SK-N-SH (cell line): Measurements from ENCODE around the gene LGR6. TPM values are rescaled to one million over a fixed set of nuclear protein-coding genes. Genes with fewer than 3 reads are reported as not detected.

ENCODE experiments used
- CHD2 ChIP-seq: fragments of 150-350 bp; IDR thresholded peaks from 2 replicates; pipeline ENCODE4 v1.6.1; 2018; ENCODE audit warnings: low read length; ENCODE audit not compliant: partially characterized antibody
- CTCF ChIP-seq: fragments of 200-600 bp; sonication (generic); IDR thresholded peaks from 2 replicates; pipeline ENCODE4 v1.6.1; 2017; ENCODE audit warnings: antibody characterized with exemption, mild to moderate bottlenecking, moderate library complexity
- EZH2phosphoT487 ChIP-seq: fragments of 200-600 bp; sonication (generic); IDR thresholded peaks from 2 replicates; pipeline ENCODE4 v1.6.1; 2017; ENCODE audit warnings: low read depth, mixed run types, mild to moderate bottlenecking, antibody characterized with exemption, moderate library complexity, borderline replicate concordance
- GABPA ChIP-seq: IDR thresholded peaks from 2 replicates; pipeline ENCODE4 v1.4.0; 2012; ENCODE audit warnings: low read depth, mild to moderate bottlenecking
- GATA2 ChIP-seq: sonication (generic); formaldehyde crosslinking; IDR thresholded peaks from 2 replicates; pipeline ENCODE4 v1.5.0; 2020; ENCODE audit warnings: mild to moderate bottlenecking, missing genetic modification reagents
- IRF3 ChIP-seq: fragments of 150-350 bp; IDR thresholded peaks from 2 replicates; pipeline ENCODE4 v1.6.1; 2016; ENCODE audit warnings: mild to moderate bottlenecking, low read depth, low read length
- JUND ChIP-seq: IDR thresholded peaks from 2 replicates; pipeline ENCODE4 v1.4.0; 2012
- MEF2A ChIP-seq: IDR thresholded peaks from 2 replicates; pipeline ENCODE4 v1.4.0; 2012; ENCODE audit warnings: low read depth, borderline replicate concordance
- MXI1 ChIP-seq: IDR thresholded peaks from 2 replicates; pipeline ENCODE4 v1.6.1; 2012; ENCODE audit warnings: mild to moderate bottlenecking, low read depth, low read length, improper control_type of control experiment
- POLR2AphosphoS5 ChIP-seq: IDR thresholded peaks from 2 replicates; pipeline ENCODE4 v1.6.1; 2012; ENCODE audit warnings: low read depth, low read length
- RAD21 ChIP-seq: IDR thresholded peaks from 2 replicates; pipeline ENCODE4 v1.6.1; 2012; ENCODE audit warnings: mild to moderate bottlenecking, low read length
- REST ChIP-seq: IDR thresholded peaks from 2 replicates; pipeline ENCODE4 v1.6.1; 2012; ENCODE audit warnings: mild to moderate bottlenecking, low read depth, low read length, moderate library complexity
- SIN3A ChIP-seq: IDR thresholded peaks from 2 replicates; pipeline ENCODE4 v1.6.1; 2012; ENCODE audit warnings: low read depth, mild to moderate bottlenecking, low read length, moderate library complexity, borderline replicate concordance
- TCF12 ChIP-seq: IDR thresholded peaks from 2 replicates; pipeline ENCODE4 v1.4.0; 2012
- USF1 ChIP-seq: IDR thresholded peaks from 2 replicates; pipeline ENCODE4 v1.4.0; 2012; ENCODE audit warnings: low read depth, borderline replicate concordance
- USF2 ChIP-seq: fragments of 150-350 bp; IDR thresholded peaks from 2 replicates; pipeline ENCODE4 v1.6.1; 2017; ENCODE audit warnings: antibody characterized with exemption, low read length, low read depth, borderline replicate concordance
- ZBTB33 ChIP-seq: IDR thresholded peaks from 2 replicates; pipeline ENCODE4 v1.4.0; 2012; ENCODE audit warnings: low read depth, borderline replicate concordance
- polyA plus RNA-seq, 3 experiments: library from polyadenylated mRNA; depleted of rRNA; stranded (reverse); fragments of >200 nt; gene quantifications; 2 replicates each; pipeline ENCODE4 v1.2.3, GENCODE V29; 2012

LGR6 gene
- polyA plus RNA-seq, 1 of the 3 experiments (the other 2 are of a cell fraction), result 0.03 TPM

- no peak; the same call in 1 of the 2 replicates for TF ChIP-seq GATA2
- TF ChIP-seq CHD2, result peak; percentile 70
- TF ChIP-seq CTCF, result no peak
- peak; percentile 51; the same call in 1 of the 2 replicates for TF ChIP-seq USF1
- peak; percentile 65; the same call in 1 of the 2 replicates for TF ChIP-seq SIN3A
- no peak for TF ChIP-seq JUND
- TF ChIP-seq TCF12, result peak; percentile 74; the same call in 1 of the 2 replicates
- no peak for TF ChIP-seq GABPA
- no peak for TF ChIP-seq EZH2phosphoT487
- no peak for TF ChIP-seq REST
- TF ChIP-seq RAD21, result no peak
- TF ChIP-seq MXI1, result peak; percentile 99
- TF ChIP-seq POLR2AphosphoS5, result no peak
- TF ChIP-seq MEF2A, result no peak
- TF ChIP-seq IRF3, result no peak
- peak; percentile 44; the same call in 1 of the 2 replicates for TF ChIP-seq USF2
- no peak for TF ChIP-seq ZBTB33
Measured at GRCh38 chr1:202167708-202168415, 25.7 kb upstream of the LGR6 start (continued).
